ENCODE results near the gene BRINP3.
"Not testable (repeated sequence)": the region's sequence is repeated elsewhere in the genome, so short reads cannot be mapped to it uniquely, and the experiment has no call there.

BRINP3 gene

DNA sequence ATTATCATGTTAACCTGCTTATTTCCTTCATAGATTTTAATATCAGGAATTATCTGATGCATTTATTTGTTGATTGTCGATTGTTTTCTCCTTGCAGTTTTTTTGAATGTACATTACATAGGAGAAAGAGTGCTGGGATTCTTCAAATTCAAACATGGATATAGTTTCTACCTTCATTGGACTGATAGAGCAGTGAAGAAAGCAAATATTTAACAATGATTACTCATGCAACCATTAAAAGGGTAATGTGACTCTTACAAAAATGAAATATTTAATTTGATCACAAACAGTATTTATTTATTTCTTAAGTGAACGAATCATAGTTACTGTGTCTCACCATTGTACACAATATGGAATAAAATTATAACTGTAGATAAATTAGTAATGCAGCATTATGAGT lies 350.9 kb downstream of the BRINP3 start:
- TF ChIP-seq, protein P1, sequence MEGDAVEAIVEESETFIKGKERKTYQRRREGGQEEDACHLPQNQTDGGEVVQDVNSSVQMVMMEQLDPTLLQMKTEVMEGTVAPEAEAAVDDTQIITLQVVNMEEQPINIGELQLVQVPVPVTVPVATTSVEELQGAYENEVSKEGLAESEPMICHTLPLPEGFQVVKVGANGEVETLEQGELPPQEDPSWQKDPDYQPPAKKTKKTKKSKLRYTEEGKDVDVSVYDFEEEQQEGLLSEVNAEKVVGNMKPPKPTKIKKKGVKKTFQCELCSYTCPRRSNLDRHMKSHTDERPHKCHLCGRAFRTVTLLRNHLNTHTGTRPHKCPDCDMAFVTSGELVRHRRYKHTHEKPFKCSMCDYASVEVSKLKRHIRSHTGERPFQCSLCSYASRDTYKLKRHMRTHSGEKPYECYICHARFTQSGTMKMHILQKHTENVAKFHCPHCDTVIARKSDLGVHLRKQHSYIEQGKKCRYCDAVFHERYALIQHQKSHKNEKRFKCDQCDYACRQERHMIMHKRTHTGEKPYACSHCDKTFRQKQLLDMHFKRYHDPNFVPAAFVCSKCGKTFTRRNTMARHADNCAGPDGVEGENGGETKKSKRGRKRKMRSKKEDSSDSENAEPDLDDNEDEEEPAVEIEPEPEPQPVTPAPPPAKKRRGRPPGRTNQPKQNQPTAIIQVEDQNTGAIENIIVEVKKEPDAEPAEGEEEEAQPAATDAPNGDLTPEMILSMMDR (IDR thresholded peaks at IDR 0.05; ENCODE audit: extremely low read depth, insufficient read depth, missing control alignments) = no peak
- in situ Hi-C loops (cut with MboI; ENCODE audit: low pct_unique_long_range_greater_than_20kb, low sequenced_read_pairs, unreplicated experiment) = no loop called here
- no peak for DNase-seq (ENCODE audit: low spot score)

DNA sequence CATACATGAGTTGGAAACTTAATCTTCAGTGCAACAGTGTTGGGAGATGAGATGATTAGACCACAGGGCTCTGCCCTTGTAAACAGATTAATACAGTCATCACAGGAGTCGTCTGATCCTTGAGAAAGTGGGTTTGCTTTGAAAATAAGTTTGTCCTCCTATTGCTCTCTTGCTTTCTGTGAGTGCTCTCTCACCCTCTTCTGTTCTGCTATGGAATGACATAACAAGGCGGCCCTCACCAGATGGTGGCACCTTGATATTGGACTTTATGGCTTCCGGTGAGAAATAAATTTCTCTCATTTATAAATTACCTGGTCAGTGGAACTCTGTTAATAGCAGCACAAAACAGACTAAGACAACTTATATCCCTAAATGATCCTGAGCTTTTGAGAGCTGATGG lies 353.6 kb downstream of the BRINP3 start:
- in situ Hi-C loops (cut with MboI; ENCODE audit: low pct_unique_long_range_greater_than_20kb, low sequenced_read_pairs, unreplicated experiment) = no loop called here

DNA sequence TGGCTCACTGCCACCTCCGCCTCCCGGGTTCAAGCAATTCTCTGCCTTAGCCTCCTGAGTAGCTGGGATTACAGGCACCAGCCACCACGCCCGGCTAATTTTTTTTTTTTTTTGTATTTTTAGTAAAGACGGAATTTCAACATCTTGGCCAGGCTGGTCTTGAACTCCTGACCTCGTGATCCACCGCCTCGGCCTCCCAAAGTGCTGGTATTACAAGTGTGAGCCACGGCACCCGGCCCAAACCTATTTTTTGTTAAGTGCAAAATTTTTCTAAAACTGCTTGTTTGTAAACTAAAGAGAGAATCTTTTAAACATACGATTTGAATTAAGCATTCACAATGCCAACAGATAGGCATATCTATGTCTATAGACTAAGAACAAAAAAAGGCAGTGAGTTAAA lies 357.1 kb downstream of the BRINP3 start:
- DNase-seq (ENCODE audit: low spot score); in situ Hi-C loops (cut with MboI; ENCODE audit: low pct_unique_long_range_greater_than_20kb, low sequenced_read_pairs, unreplicated experiment): not testable (repeated sequence)

More for the DNA sequence above, 353.6 kb downstream of the BRINP3 start:
- TF ChIP-seq, protein P1 (IDR thresholded peaks at IDR 0.05; ENCODE audit: extremely low read depth, insufficient read depth, missing control alignments) = no peak
- DNase-seq (ENCODE audit: low spot score) = no peak

DNA sequence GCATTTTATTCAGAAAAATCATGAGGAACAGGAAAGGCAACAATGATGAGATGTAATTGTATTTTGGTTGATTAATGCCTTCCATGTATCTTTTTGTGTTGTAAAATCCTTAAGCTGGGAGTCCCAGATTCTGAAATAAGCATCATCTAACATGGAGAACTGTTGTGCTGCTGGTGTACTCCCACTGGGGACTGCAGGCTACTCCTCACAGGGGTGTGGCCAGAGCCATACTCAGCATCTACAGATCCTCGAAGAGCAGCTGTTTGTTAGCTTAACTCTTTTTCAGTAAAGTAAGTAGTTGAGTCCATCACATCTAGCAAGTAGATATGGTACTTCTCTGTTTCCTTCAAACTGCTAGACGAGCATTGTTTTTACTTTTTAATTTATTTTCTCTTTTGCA lies 358.0 kb downstream of the BRINP3 start:
- DNase-seq (ENCODE audit: low spot score) = no peak
- in situ Hi-C loops (cut with MboI; ENCODE audit: low pct_unique_long_range_greater_than_20kb, low sequenced_read_pairs, unreplicated experiment) = no loop called here
- TF ChIP-seq, protein P1 (IDR thresholded peaks at IDR 0.05; ENCODE audit: extremely low read depth, insufficient read depth, missing control alignments) = no peak

DNA sequence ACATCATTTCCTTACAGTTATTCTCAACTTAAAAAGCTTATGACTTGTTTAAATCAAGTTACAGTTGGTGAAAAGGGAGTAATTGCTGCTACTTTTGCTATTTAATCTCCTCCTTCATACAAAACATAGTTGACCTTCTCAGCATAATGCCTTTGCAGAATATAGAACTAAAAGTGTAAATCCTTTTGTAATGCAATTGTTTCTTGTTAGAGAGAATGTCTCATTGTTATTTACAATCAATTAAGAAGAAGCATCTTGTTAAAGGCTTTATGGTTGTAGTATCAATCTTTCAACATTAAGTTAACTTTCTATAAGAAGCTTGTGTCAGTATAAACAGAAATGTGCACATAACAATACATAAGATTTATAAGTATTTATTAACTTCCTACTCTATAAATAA lies 360.7 kb downstream of the BRINP3 start:
- no peak for DNase-seq (ENCODE audit: low spot score)
- in situ Hi-C loops (cut with MboI; ENCODE audit: low pct_unique_long_range_greater_than_20kb, low sequenced_read_pairs, unreplicated experiment) = no loop called here
- TF ChIP-seq, protein P1 (IDR thresholded peaks at IDR 0.05; ENCODE audit: extremely low read depth, insufficient read depth, missing control alignments) = no peak

DNA sequence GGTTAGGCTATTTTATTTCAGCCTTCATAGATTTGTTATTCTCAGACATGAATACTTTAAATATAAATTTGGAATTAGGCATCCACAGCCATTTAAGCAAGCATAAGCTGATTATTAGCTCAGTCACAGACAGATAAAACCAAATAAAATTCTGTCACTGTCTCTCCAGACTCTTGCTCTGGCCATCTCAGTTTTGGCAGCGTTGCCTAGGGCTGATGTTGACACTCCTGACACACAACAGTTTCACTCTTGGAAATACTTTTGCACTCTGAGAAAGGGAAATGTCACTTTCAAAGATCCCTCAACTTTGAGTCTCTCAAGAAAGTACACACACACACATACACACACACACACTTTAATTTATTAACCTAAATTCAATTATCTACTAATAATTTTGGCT lies 372.7 kb downstream of the BRINP3 start:
- TF ChIP-seq, protein P1 (IDR thresholded peaks at IDR 0.05; ENCODE audit: extremely low read depth, insufficient read depth, missing control alignments) = no peak
- no peak for DNase-seq (ENCODE audit: low spot score)
- in situ Hi-C loops (cut with MboI; ENCODE audit: low pct_unique_long_range_greater_than_20kb, low sequenced_read_pairs, unreplicated experiment) = no loop called here

DNA sequence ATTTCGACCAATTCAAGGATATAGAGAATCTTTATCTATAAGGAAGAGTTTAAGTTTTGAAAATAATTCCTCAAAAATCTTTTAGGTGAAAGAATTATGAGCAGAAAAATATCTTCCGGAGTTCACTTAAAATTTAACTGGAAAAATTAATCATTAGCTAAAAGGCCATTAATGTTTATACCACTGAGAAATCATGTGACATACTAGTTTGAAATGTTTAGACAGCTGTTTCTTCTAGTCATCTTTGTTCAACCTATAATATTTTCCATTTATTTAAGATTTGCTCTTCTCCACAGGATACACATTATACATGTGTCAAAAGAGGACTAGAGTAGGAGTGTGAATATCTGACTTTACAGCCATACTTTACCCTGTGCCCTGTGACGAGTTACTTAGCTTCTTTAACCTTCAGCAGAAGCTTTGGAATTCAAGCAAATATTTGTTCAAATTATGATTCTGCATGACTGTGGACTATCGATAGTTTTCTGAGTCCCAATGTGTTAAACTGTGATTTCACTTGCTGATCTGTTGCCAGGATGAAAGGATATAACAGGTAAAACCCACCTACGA lies 374.8 kb downstream of the BRINP3 start:
- in situ Hi-C loops (cut with MboI; ENCODE audit: low pct_unique_long_range_greater_than_20kb, low sequenced_read_pairs, unreplicated experiment) = no loop called here

More for the DNA sequence above, 374.8 kb downstream of the BRINP3 start:
- TF ChIP-seq, protein P1 (IDR thresholded peaks at IDR 0.05; ENCODE audit: extremely low read depth, insufficient read depth, missing control alignments) = no peak
- no peak for DNase-seq (ENCODE audit: low spot score)
